Measurements from ENCODE around the gene TMEM30A.

Gene TMEM30A

DNA sequence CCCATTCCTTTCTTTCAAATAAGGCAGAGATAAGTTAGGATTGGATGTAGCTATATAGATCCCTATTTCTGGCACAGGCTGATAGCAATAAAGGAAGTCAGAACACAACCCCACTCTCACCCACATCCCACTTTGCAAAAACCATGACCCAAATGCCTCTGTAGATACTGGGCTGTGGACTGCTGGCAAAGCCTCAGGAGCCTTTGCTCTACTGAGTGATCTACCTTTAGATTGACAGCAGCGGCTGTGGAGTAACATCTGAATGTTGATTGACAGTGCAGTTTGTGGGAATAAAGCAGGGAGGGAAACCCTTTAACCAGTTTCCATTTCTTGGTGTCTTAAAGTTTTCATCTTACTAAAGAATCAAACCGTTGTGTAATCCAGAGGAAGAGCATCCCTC lies 6.7 kb upstream of the TMEM30A start:
- DNase-seq: no peak

DNA sequence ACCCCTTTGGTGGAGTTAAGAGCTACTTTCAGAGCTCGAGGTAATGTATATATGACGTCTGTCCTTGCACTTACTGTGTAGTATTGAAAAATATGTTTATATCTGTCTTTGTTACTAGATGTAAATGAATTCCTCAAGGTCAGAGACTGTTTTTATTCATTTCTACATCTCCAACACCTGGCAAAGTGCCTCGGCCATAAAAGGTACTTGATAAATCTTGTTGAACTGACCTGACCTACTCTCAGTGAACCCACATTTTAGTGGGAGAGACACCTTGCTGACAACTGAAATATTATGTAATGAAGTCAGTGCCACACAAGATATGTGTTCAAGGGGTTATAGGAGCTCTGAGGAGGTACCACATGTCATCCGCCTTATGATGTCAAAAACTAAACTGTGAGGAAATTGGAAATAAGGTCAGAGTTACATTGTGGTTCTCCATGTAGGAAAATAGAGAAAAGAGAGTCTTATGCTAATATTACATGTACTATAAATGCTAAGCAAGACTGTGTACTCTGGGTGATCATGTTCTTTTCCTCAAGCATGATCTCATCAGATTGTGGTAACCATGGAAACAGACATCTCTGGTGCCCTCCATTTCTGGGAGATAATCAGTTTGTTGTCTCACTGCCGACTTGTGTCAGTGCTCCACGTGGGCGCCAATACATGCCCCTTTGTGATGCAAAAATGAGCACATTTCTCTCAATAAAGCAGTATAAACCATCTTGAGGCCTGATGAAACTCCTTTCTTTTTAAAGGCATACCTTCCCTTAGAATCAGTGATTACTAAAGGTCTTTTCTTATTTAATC lies 5.7 kb upstream of the TMEM30A start:
- DNase-seq: no peak

DNA sequence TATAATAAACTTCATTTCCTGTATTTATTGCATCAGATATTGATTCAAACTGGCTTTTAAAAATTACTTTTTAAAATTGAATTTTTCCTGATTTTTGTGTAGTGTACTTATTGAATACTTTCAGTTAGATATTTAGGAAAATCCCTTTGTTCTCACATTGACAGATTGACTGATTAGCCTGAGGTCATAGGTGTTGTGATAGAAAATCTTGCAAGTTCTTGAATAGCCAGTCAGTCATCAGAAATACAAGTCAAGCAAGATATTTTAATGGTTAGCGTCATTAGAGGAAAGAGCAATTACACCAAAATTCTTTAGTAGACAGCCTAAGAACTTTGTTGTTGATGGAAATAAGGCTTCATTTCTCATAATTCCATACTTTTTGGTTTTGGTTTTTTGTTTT lies 3.4 kb upstream of the TMEM30A start:
- DNase-seq: no peak

DNA sequence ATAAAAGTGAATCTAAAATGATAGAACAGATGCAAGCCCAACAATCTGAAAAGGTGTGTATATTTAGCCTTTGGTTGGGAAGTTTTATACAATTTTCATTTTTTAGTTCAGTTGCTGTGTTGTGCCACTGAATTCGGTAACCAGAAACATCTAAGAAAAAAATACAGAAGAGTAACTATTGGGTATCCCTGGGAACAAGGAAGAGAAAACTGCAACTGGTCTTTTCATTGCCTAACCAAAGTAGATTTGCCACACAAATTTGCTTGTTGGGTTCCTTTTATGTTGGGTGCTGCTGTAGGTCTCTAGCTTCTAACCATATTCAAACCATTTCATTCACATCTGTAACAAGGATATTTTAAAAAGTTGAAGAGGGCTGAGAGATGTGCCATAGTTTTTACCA lies 2.8 kb upstream of the TMEM30A start:
- no peak for DNase-seq

DNA sequence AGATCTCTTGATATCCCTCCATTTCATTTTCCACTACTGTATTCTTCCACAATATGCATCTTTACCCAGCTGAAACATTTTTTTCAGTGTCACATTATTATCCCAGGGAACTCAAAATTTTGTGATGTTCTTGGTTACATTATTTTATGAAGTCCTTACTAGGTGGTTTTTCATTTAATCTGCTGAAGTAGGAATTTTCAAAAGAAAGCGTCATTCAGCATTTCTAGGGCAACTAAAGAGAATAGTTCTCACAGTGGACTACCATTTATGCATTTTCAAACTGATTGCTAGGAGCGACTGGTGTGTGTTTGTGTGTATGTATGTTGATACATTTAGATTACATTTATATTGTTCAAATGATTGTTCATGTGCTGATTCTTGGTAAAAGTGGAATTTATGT lies 2.4 kb upstream of the TMEM30A start:
- DNase-seq: no peak

DNA sequence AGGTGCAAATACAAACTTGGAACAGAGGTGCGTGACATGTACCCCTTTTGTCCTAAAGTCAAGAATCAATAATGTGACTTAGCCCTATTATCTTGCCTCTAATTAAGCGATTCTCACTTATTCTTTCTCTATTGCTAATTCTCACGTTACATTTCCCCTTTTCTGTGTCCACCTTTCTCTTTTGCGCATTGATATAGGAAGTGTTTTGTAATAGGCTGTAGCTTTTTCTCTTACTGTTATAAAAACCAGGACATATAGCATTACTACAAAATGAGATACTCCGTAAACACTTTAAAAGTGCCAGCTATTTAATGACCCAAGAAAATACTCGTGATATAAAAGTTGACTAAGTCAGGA lies 669 bp upstream of the TMEM30A start:
- DNase-seq: no peak

DNA sequence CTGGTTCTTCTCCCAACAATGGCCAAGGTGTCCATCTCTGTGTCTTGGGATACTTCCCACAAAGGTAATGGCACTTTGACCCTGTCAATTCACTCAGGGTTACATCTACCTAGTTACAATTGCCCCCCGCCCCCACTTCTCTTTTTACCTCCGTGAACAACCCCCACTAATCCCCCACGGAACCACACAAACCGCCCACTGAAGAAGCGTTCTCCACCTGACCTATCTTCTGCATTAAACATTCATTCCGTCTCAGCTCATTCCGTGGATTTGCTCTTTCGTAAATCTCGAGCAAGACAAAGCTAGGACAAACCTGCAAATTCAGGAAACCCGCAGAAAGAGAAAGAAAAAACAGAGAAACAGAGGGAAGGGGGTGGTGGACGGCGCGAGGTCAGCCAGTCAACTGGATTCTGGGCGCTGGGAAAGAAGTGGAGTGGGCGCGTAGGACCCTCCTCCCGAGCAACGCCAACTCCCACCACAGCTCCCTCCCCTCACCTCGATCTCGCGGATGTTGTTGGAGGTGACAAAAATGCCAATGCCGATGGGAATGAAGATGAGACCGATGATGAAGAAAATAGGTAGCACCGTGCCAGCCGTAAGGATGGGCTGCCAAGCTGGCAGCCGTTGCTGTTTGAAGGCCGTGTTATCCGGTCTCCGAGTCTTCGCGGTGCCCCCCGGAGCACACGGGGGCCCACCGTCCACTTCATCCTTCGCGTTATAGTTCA lies 523 bp downstream of the TMEM30A start:
- no peak for DNase-seq

DNA sequence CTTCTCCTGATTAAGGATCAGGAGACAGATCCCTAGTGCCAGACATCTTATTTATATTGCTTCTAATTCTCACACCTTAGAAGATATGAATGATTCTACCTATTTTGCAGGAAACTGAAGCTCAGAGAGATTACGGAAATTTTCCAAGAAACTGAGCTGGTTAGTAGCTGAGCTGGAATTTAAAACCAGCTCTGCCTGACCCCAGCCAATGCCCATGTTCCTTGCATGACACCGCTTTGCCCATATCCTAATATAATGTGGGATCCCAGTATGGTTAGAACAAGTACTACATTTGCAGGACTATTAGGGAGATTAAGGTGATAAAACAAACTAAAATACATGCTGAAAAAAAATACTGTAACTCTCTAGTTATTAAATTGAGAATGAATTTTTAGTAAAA lies 1.9 kb downstream of the TMEM30A start:
- no peak for DNase-seq

DNA sequence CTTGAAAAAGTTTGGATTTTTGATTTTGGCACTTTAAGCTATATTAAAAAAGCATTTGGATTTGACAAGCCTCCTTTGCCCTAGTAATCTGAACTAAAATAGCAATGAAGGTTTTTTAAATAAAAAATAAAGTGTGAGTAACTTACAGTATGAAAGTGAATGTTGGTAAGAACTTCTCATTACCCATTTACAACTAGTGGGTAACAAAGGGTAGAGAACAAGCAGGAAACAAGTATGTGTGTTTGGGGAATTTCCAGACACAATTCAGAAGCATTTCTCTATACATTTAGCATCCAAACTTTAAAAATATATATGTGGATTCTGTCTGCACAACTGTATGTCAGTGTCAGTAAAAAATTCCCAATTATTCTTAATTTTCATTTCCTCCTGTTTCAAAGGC lies 2.9 kb downstream of the TMEM30A start:
- DNase-seq: no peak

DNA sequence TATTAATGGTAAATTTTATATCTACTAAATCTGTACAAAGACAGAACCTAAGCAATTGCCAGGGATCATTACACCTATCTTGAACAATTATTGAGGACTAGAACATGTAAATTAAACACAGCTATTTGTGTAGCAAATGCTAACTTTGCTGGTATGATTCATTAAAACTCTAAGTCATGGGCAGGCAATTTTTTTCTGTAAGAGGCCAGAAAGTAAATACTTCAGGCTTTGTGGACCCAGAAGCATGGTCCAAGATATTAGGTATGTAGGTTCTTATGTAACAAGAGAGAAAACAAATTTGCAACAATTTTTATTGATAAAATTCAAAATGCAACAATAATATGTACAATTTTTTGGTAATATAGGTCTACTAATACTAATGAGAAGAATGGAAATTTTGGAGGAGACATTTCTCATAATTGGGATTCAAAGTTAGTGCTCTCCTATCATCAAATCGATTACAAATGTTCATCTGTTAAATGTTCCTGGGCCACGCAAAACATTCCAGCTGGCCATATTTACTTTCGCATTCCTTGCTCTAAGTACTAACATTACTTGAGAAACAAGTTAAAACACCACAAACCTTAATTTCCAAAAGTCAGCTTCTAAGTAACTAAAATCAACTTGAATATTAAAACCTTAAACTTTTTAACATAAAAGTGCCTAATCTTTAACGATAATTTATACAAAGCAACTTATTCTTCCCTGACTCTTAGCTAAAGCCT lies 4.3 kb downstream of the TMEM30A start:
- DNase-seq: no peak

DNA sequence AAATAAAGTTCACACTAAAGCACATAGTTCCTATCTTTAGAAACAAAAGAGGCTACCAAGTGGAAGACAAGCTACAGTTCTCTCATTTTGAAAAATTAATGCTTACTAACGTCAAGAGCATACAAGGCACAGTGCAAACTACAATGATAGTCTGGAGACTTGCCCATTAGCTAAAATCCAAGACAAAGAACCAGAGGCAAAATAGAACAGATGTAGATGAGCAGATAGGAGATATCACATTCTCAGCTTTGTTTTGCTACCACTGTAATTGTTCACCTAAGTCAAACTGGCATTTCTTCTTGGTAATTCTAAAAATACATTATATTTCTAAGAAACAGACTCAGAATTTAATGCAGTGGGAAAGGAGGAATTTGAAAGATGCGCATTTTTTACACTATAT lies 5.2 kb downstream of the TMEM30A start:
- no peak for DNase-seq

DNA sequence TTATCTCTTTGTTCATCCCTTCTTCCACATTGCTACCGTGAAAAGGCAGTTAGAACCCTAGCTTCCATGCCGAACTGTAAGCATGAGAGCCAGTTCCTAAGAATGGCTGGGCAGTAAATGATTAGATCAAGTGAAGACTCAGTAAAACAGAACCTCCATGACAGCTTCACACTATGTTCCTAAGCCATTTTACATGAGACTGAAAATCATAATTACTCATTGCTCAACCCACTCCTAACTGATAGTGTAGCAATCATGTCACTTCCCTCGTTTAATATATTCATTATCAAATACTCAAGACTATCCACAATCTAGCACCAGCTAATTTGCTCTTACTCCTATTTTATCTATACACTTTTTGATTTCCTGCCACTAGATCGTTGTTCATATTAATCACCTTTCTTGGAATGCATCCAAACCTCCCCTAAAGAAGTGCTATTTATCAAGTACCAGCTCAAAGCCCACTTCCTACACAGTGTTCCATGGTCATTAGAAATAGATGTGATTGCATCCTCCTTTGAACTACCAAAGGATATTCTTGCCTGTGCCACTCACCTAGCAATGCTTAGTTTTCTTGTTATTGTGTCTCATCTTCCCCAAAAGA lies 6.0 kb downstream of the TMEM30A start:
- DNase-seq: no peak

DNA sequence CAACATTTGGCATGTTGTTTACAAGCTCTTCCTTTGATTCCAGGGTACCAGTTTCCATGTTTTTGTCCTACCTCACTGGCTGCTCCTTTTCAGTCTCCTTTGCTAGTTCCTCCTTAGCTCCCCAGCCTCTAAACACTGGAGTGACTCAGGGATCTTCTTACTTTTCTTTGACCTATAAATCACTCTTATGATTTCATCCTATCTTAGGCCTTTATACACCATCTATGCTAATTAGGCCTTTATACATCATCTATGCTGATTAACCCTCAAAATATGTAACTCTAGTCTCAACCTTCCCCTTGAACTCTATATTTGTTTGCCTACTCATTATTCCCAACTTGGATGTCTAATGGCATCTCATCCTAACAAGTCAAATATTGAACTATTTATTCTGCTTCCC lies 9.5 kb downstream of the TMEM30A start:
- no peak for DNase-seq

DNA sequence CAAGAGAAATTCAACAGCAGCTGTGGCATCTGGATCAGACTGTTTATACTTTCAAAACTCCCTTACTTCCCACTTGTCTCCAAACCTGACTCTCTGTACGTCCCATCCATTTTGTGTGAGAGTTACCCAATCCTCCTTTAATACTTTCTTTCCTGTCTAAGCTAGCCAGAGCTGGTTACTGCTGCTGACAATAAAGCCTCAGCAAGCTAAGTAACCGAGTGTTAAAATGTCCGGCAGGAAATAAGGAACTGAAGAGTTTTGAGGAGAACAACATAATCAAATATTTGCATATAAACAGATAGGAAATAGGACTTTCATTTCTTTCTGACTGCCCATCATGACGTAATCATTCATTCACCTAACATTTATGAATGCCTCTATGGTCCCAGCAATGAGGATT lies 11.6 kb downstream of the TMEM30A start:
- DNase-seq: no peak

DNA sequence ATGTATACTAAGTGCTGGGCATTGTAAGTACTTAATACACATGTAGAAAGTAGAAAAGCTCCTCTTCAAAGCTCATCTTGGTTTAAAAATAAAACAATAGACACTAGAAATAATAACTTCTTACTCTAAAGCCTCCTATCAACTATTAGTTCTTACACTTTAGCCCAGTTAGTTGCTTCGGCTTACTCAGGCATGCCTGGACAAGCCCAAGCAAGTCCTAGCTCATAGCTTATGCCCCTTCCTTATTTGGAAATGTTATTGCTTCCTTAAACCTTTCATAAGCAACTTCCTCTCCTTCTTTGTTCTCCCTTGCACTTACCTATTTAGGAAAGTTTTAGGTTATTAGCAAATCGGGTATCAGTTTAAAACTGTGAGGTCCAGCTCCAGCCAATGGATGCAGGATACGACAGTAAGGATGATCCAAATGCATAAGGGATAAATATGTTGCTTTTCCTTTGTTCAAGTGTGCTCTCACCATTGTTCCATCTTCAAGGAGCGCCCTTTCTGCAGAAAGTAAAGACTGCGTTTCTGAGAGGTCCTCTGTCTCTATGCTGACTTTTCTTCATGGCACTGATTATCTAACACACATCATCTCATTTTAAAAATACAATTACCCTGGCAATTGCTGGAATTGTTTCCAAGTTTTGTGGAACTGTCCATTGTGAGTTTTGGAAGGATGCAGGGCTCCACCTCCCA lies 12.3 kb downstream of the TMEM30A start:
- DNase-seq: no peak

DNA sequence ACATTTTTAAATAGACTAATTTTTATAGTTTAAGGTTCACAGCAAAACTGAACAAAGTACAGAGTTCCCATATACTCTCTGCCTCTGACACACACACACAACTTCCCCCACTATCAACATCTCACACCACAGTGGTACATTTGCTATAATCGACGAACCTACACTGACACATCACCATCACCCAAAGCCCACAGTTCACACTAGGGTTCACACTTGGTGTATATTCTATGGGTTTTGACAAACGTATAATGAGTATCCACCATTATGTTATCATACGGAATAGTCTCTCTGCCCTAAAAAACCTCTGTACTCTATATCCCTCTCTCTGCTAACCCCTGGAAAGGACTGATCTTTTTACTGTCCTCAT lies 15.6 kb downstream of the TMEM30A start:
- no peak for DNase-seq

DNA sequence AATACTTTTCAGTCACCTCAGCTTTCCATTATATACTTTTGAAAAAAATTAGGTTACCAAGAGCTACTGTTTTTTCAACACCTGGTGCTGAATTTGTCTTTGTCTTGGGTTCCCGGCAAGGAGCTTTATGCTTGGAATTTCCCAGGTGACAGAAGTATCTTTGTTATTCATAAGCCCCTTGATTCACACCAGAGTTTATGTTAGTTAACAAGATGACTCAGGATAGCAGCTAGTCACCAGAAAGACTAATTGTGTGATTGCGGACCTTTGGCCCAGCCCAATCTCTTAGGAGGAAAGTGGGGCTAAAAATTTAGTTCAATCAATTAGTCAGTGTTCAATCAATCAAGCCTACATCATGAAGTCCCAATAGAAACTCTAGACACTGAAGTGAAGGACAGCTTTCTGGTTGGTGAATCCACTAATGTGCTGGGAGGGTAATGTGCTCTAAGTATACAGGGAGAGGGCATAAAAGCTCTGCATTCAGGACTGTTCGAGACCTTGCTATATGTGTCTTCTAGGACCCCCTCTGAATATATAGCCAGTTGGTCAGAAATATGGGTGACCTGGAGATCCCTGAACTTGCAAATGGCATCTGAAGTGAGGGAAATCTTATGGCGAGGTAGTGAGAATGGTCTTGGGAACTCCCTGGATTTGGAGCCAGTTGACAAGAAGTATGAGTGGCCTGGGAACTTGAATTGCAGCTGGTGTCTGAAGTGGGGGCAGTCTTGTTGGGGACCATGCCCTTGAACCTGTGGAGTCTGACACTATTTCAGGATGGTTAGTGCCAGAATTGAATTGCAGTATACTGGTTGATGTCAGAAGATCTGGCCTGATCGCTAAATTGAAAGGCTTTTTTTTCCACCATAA lies 16.2 kb downstream of the TMEM30A start:
- no peak for DNase-seq

DNA sequence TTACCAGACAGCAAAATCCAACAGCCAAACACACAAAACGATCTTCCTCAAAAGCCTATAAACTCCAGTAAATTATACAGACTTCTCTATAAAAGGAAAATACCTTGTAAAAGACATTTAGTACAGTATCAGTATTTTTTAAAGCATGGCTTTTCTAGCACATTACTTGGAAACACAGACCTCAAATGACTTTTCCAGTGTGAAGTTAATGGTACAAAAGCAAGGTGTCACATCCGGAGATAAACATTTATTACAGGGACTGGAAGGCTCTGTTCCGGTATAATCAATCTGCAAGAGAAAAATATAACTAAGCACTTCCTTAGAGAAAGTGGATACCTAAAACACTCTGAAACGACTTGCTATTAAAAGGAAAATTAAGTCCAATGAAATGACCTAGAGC lies 17.1 kb downstream of the TMEM30A start:
- no peak for DNase-seq

DNA sequence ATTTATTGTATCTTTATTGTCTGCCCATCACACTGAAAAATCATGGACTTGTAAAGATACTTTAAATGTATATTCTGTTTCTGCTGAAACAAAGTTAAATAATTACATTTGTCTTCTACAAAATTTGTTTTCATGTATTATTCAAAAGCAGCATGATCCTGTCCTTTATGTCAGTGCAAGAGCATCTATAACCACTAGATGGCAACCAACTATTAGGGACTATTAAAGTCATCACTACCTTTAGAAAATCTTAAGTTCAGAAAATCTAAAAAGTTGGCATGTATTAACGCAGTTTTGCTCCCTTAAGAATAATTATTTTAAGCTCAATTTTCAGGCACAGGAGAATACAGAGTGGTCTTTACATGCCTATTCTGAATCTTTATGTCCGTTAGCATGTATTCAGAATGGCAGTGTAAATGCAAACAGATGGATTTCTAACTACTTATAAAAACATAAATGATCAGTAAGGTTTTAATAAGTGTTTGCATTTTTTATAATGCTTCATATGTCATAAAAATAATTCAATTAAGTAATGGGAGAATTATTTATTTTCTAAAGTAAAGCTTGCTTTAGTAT lies 17.8 kb downstream of the TMEM30A start:
- DNase-seq: no peak

DNA sequence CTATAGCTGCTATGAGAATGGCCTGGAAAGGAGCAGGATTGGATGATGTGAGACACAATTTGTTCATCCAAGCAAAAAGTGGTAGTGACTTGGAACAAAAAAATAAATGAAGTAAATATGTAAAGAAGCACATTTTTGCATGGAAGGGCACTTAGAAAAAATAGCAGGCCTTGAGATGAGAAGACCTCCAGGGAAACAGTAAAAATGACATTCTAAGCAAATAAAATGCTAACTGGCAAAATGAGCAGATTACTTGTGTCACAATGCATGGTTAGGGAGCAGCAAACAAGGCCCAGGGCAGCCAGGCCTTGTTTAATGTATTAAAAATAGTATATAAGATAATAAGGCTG lies 21.2 kb downstream of the TMEM30A start:
- no peak for DNase-seq

DNA sequence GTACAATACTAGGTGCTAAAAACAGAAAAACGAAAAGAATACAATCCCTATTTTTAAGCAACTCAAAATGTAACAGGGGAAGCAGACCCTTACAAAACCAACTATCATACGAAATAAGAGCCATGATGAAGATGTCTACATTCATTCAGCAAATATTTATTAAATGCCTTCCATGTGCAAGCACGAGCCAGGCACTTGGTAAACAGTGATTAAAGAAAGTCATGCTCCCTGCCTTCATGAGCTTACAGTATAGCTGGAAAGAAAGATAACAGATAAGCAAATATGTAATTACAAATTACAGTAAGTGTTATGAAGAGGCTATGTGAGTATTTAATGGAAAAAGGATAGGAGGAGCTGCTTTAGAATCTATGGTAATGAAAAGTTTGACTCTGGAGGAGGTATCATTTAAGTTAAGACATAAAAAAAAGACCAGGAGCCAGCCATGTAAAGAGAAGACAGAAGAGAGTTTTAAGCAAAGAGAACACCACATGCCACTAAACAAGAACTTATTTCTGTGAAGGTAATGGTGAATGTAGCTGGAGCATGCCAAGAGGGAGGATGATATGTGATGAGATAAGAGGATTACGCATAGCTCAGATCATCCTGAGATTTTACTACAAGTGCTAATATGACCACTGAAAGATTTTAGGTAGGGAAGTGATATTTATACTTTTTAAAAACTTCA lies 21.7 kb downstream of the TMEM30A start:
- DNase-seq: no peak

Measured in activated T-cell treated with anti-CD3 and anti-CD28 coated beads, Interleukin-2, amount 50 U/mL, for 48 hours (primary cell).